Measurements from ENCODE around the gene CLDN3.

DNA sequence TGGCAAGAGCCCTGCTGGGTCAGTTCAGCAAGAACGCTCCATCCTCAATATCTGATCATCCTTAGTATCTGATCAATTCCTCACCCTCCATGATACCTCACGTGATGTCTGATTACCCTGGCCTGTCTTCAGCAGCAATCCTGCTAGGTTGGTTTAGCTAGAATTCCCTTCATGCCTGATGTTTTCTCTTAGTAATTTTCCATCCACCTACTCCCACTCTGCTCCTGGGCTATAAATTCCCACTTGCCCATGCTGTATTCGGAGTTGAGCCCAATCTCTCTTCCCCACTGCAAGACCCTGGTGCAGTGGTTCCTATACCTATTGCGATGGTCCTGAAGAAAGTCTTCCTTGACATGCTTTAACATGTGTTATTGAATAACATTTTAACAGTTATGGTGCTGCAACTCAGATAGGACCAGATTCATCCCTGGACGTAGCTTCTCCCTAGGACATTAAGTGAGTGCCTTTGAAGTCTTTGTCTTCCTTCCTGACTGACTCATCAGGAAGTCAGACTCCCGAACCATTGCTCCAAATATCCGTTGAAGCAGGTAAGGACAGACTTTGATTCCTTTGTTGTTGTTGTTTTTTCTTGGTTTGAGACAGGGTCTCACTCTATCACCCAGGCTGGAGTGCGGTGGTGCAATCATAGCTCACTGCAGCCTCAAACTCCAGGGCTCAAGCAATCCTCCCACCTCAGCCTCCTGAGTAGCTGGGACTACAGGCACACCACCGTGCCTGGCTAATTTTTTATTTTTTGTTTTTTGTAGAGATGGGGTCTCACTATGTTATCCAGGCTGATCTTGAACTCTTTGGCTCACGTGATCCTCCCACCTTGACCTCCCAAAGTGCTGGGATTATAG is 29.4 kb upstream of the CLDN3 start:
- TF ChIP-seq, protein P1, sequence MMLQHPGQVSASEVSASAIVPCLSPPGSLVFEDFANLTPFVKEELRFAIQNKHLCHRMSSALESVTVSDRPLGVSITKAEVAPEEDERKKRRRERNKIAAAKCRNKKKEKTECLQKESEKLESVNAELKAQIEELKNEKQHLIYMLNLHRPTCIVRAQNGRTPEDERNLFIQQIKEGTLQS (IDR thresholded peaks at IDR 0.05; ENCODE audit: borderline replicate concordance, extremely low read depth, low read depth, low read length), result no peak
- TF ChIP-seq, protein P2, sequence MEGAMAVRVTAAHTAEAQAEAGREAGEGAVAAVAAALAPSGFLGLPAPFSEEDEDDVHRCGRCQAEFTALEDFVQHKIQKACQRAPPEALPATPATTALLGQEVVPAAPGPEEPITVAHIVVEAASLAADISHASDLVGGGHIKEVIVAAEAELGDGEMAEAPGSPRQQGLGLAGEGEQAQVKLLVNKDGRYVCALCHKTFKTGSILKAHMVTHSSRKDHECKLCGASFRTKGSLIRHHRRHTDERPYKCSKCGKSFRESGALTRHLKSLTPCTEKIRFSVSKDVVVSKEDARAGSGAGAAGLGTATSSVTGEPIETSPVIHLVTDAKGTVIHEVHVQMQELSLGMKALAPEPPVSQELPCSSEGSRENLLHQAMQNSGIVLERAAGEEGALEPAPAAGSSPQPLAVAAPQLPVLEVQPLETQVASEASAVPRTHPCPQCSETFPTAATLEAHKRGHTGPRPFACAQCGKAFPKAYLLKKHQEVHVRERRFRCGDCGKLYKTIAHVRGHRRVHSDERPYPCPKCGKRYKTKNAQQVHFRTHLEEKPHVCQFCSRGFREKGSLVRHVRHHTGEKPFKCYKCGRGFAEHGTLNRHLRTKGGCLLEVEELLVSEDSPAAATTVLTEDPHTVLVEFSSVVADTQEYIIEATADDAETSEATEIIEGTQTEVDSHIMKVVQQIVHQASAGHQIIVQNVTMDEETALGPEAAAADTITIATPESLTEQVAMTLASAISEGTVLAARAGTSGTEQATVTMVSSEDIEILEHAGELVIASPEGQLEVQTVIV (IDR thresholded peaks at IDR 0.05; ENCODE audit: borderline replicate concordance, partially characterized antibody), result no peak
- TF ChIP-seq TAF1 (IDR thresholded peaks at IDR 0.05; ENCODE audit: borderline replicate concordance, low read depth, low read length) (no peak), ESRRA (IDR thresholded peaks at IDR 0.05; ENCODE audit: low read length) (no peak), BCL11A (IDR thresholded peaks at IDR 0.05; ENCODE audit: low read depth, low read length) (no peak), POLR2A (IDR thresholded peaks at IDR 0.05; ENCODE audit: low read depth, low read length) (no peak), EP300 (IDR thresholded peaks at IDR 0.05; ENCODE audit: borderline replicate concordance in 1 of 2, control insufficient read depth in 1 of 2, low read depth in 2 of 2, low read length in 2 of 2) (no peak), POLR2AphosphoS5 (IDR thresholded peaks at IDR 0.05; ENCODE audit: low read length) (no peak), SMC3 (IDR thresholded peaks at IDR 0.05; ENCODE audit: borderline replicate concordance, low read length) (no peak), PAX8 (IDR thresholded peaks at IDR 0.05) (no peak)
- TF ChIP-seq, protein P3, sequence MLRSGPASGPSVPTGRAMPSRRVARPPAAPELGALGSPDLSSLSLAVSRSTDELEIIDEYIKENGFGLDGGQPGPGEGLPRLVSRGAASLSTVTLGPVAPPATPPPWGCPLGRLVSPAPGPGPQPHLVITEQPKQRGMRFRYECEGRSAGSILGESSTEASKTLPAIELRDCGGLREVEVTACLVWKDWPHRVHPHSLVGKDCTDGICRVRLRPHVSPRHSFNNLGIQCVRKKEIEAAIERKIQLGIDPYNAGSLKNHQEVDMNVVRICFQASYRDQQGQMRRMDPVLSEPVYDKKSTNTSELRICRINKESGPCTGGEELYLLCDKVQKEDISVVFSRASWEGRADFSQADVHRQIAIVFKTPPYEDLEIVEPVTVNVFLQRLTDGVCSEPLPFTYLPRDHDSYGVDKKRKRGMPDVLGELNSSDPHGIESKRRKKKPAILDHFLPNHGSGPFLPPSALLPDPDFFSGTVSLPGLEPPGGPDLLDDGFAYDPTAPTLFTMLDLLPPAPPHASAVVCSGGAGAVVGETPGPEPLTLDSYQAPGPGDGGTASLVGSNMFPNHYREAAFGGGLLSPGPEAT (IDR thresholded peaks at IDR 0.05; ENCODE audit: low read depth), result no peak
- TF ChIP-seq, protein P4, sequence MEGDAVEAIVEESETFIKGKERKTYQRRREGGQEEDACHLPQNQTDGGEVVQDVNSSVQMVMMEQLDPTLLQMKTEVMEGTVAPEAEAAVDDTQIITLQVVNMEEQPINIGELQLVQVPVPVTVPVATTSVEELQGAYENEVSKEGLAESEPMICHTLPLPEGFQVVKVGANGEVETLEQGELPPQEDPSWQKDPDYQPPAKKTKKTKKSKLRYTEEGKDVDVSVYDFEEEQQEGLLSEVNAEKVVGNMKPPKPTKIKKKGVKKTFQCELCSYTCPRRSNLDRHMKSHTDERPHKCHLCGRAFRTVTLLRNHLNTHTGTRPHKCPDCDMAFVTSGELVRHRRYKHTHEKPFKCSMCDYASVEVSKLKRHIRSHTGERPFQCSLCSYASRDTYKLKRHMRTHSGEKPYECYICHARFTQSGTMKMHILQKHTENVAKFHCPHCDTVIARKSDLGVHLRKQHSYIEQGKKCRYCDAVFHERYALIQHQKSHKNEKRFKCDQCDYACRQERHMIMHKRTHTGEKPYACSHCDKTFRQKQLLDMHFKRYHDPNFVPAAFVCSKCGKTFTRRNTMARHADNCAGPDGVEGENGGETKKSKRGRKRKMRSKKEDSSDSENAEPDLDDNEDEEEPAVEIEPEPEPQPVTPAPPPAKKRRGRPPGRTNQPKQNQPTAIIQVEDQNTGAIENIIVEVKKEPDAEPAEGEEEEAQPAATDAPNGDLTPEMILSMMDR (IDR thresholded peaks at IDR 0.05 in 2 of 3, conservative IDR thresholded peaks at IDR 0.05 in 1 of 3; ENCODE audit: control insufficient read depth in 2 of 3, extremely low read depth in 1 of 3, insufficient read depth in 1 of 3, low read depth in 3 of 3, low read length in 3 of 3), result no peak

All from GM12878 (cell line).